HepG2 (cell line): ENCODE data around the gene ATG16L2. TPM values are rescaled to one million over a fixed set of nuclear protein-coding genes. Genes with fewer than 3 reads are reported as not detected.

Experiments used
- ARID4A ChIP-seq: sonication (generic); formaldehyde crosslinking; IDR thresholded peaks from 2 replicates; pipeline ENCODE4 v1.5.0; 2020; ENCODE audit warnings: mild to moderate bottlenecking, missing genetic modification reagents, borderline replicate concordance
- HIC2 ChIP-seq: sonication (generic); formaldehyde crosslinking; IDR thresholded peaks from 2 replicates; pipeline ENCODE4 v1.9.0; 2022; ENCODE audit warnings: low read depth, missing genetic modification reagents
- HNF1B ChIP-seq: sonication (generic); formaldehyde crosslinking; IDR thresholded peaks from 2 replicates; pipeline ENCODE4 v1.5.1; 2020; ENCODE audit warnings: mild to moderate bottlenecking, moderate library complexity, missing genetic modification reagents
- HOXA9 ChIP-seq: sonication (generic); formaldehyde crosslinking; IDR thresholded peaks from 2 replicates; pipeline ENCODE4 v1.8.1; 2022; ENCODE audit warnings: missing genetic modification reagents, mild to moderate bottlenecking, moderate library complexity, borderline replicate concordance
- SOX5 ChIP-seq: IDR thresholded peaks from 2 replicates; pipeline ENCODE4 v1.6.1; 2016; ENCODE audit warnings: borderline replicate concordance
- TBX2 ChIP-seq: sonication (generic); formaldehyde crosslinking; IDR thresholded peaks from 2 replicates; pipeline ENCODE4 v1.5.0; 2020; ENCODE audit warnings: missing genetic modification reagents, mild to moderate bottlenecking, borderline replicate concordance
- ZFP1 ChIP-seq: IDR thresholded peaks from 2 replicates; pipeline ENCODE4 v1.6.1; 2016
- ZFP36L1 ChIP-seq: sonication (generic); formaldehyde crosslinking; IDR thresholded peaks from 2 replicates; pipeline ENCODE4 v1.8.0; 2022; ENCODE audit warnings: mild to moderate bottlenecking, missing genetic modification reagents, moderate library complexity
- ZNF558 ChIP-seq: sonication (generic); formaldehyde crosslinking; IDR thresholded peaks from 2 replicates; pipeline ENCODE4 v1.9.0; 2022; ENCODE audit warnings: mild to moderate bottlenecking, missing genetic modification reagents, borderline replicate concordance
- ZNF629 ChIP-seq: sonication (generic); formaldehyde crosslinking; conservative IDR thresholded peaks from 2 replicates; pipeline ENCODE4 v1.5.0; 2020; ENCODE audit warnings: missing genetic modification reagents
- ZNF703 ChIP-seq: sonication (generic); formaldehyde crosslinking; IDR thresholded peaks from 2 replicates; pipeline ENCODE4 v1.5.1; 2020; ENCODE audit warnings: missing genetic modification reagents, mild to moderate bottlenecking, moderate library complexity, borderline replicate concordance
- ZSCAN31 ChIP-seq: sonication (generic); formaldehyde crosslinking; IDR thresholded peaks from 2 replicates; pipeline ENCODE4 v1.5.0; 2020; ENCODE audit warnings: low read depth, mild to moderate bottlenecking, missing genetic modification reagents
- polyA plus RNA-seq, 8 experiments: library from polyadenylated mRNA; depleted of rRNA in 3 of 8; stranded (reverse) in 7 of 8; unstranded in 1 of 8; fragments of >200 nt; fragmentation: Illumina TruSeq in 4 of 8; extraction: Trizol in 4 of 8; gene quantifications; 2 replicates each; pipeline versions ENCODE4 v1.2.1 to v1.2.3, GENCODE V29; 2011 to 2016; ENCODE audit warnings: low read depth in 4 of 8, missing spikeins in 1 of 8, mixed read lengths in 1 of 8; ENCODE audit not compliant: insufficient read depth in 1 of 8
- total RNA-seq, 5 experiments: library from RNA; depleted of rRNA; stranded (reverse); fragments of >200 nt; fragmentation: Illumina TruSeq; extraction: Trizol; gene quantifications; 2 replicates each; pipeline ENCODE4 v1.2.3, GENCODE V29; 2016; ENCODE audit warnings: low read depth in 1 of 5
- TF ChIP-seq, protein P1 (sequence below): IDR thresholded peaks from 2 replicates; pipeline ENCODE4 v1.6.1; 2016; ENCODE audit warnings: mild to moderate bottlenecking
- TF ChIP-seq, protein P2 (sequence below): sonication (generic); formaldehyde crosslinking; IDR thresholded peaks from 2 replicates; pipeline ENCODE4 v1.8.0; 2022; ENCODE audit warnings: mild to moderate bottlenecking, missing genetic modification reagents, moderate library complexity
- TF ChIP-seq, protein P3 (sequence below): sonication (generic); formaldehyde crosslinking; IDR thresholded peaks from 2 replicates; pipeline ENCODE4 v1.9.0; 2022; ENCODE audit warnings: missing genetic modification reagents, mild to moderate bottlenecking, borderline replicate concordance

Gene ATG16L2
- total and polyA plus RNA-seq, 2 of the 13 experiments (the other 11 are each of a cell fraction or from before 2014, with no cell fraction given) = 6.2 to 14.8 TPM

DNA sequence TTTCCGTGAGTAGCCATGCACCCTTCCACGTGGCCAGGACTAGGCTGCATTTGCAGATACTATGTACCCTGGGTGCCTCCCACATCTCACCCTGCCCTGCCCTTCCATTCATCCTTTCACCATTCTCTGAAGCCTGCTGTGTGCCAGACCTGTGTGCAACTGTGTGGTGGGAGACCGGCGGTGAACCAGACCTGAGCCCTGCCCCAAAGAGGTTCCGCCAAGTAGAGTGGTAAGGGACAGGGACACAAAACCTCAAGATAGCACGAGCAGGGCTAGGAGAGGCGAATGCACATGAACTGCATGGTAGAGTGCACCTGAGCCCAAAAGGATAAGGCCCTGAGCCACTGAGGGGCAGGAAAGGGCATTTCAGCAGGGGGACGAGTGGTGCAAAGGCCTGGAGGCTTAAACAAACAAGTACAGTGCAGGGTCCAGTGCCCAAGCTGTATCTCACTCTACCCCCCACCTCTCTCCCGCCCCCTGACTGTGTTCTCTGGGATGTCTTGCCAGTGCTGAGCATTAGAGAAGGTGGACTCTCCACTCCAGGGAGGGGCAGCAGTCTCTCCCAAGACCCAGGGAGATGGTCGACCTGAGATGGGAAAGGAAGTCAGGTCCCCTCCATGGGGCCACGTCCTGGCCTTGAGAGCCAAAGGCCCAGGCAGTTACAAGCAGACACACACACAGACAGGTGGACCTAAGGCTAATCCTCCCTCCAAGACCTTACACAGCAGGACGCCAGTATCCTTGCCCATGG is 47.9 kb upstream of the ATG16L2 start (continued):
- peak; percentile 76; the same call in 1 of the 2 replicates for TF ChIP-seq ARID4A (CRISPR knock-in tag)
- TF ChIP-seq, protein P1, sequence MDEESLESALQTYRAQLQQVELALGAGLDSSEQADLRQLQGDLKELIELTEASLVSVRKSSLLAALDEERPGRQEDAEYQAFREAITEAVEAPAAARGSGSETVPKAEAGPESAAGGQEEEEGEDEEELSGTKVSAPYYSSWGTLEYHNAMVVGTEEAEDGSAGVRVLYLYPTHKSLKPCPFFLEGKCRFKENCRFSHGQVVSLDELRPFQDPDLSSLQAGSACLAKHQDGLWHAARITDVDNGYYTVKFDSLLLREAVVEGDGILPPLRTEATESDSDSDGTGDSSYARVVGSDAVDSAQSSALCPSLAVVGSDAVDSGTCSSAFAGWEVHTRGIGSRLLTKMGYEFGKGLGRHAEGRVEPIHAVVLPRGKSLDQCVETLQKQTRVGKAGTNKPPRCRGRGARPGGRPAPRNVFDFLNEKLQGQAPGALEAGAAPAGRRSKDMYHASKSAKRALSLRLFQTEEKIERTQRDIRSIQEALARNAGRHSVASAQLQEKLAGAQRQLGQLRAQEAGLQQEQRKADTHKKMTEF (CRISPR knock-in tag) = peak; percentile 75
- peak; percentile 89; the same call in 1 of the 2 replicates for TF ChIP-seq HNF1B
- TF ChIP-seq, protein P2, sequence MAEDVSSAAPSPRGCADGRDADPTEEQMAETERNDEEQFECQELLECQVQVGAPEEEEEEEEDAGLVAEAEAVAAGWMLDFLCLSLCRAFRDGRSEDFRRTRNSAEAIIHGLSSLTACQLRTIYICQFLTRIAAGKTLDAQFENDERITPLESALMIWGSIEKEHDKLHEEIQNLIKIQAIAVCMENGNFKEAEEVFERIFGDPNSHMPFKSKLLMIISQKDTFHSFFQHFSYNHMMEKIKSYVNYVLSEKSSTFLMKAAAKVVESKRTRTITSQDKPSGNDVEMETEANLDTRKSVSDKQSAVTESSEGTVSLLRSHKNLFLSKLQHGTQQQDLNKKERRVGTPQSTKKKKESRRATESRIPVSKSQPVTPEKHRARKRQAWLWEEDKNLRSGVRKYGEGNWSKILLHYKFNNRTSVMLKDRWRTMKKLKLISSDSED (CRISPR knock-in tag) = no peak
- TF ChIP-seq HIC2 (CRISPR knock-in tag) = peak; percentile 97
- TF ChIP-seq, protein P3, sequence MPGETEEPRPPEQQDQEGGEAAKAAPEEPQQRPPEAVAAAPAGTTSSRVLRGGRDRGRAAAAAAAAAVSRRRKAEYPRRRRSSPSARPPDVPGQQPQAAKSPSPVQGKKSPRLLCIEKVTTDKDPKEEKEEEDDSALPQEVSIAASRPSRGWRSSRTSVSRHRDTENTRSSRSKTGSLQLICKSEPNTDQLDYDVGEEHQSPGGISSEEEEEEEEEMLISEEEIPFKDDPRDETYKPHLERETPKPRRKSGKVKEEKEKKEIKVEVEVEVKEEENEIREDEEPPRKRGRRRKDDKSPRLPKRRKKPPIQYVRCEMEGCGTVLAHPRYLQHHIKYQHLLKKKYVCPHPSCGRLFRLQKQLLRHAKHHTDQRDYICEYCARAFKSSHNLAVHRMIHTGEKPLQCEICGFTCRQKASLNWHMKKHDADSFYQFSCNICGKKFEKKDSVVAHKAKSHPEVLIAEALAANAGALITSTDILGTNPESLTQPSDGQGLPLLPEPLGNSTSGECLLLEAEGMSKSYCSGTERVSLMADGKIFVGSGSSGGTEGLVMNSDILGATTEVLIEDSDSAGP (CRISPR knock-in tag) = peak; percentile 72
- 0 out of 2 replicates have a peak, but pooled peaks have one; percentile 56 for TF ChIP-seq ZNF629
- no peak for TF ChIP-seq ZNF703 (CRISPR knock-in tag)
- 0 out of 2 replicates have a peak, but pooled peaks have one; percentile 63 for TF ChIP-seq ZFP1 (CRISPR knock-in tag)
- TF ChIP-seq TBX2 (CRISPR knock-in tag) = peak; percentile 82
- TF ChIP-seq SOX5 (CRISPR knock-in tag) = peak; percentile 61; the same call in 1 of the 2 replicates
- no peak; the same call in 1 of the 2 replicates for TF ChIP-seq ZNF558 (CRISPR knock-in tag)
- TF ChIP-seq ZFP36L1 (CRISPR knock-in tag) = no peak
- TF ChIP-seq ZSCAN31 (CRISPR knock-in tag) = peak; percentile 68; the same call in 1 of the 2 replicates
- TF ChIP-seq HOXA9 = no peak
